GM21717 (cell line): ENCODE measurements around the gene ZNF358.
"Not testable (repeated sequence)": the region's sequence is repeated elsewhere in the genome, so short reads cannot be mapped to it uniquely, and the experiment has no call there.

Experiments
- ATAC-seq: cut with Tn5 transposase; IDR thresholded peaks from one replicate; pipeline ENCODE4 v1.9.1; 2021; ENCODE audit warnings: mild to moderate bottlenecking, moderate library complexity; ENCODE audit not compliant: unreplicated experiment

The ZNF358 gene

GRCh38 chr19:7535047-7535997 is 19.4 kb downstream of the ZNF358 start, which contains the start of gene PNPLA6:
PNPLA6 (plus strand) TSS chr19:7535717; CDS start chr19:7535789, 72 bp downstream.
- peak; percentile 52 for ATAC-seq

GRCh38 chr19:7535998-7536695 is 20.2 kb downstream of the ZNF358 start:
- peak; percentile 10 for ATAC-seq

- not testable (repeated sequence) for ATAC-seq
Measured at GRCh38 chr19:7538990-7539389, 23.1 kb downstream of the ZNF358 start.

GRCh38 chr19:7539827-7540425 is 24.0 kb downstream of the ZNF358 start:
- ATAC-seq = no peak

- ATAC-seq = no peak
Measured at GRCh38 chr19:7540761-7541474, 25.0 kb downstream of the ZNF358 start.

GRCh38 chr19:7541475-7541824 is 25.5 kb downstream of the ZNF358 start:
- no peak for ATAC-seq

- no peak for ATAC-seq
Measured at GRCh38 chr19:7541828-7542443, 26.0 kb downstream of the ZNF358 start.

GRCh38 chr19:7542556-7543348 is 26.8 kb downstream of the ZNF358 start:
- no peak for ATAC-seq

GRCh38 chr19:7544626-7545025 is 28.7 kb downstream of the ZNF358 start:
- no peak for ATAC-seq

GRCh38 chr19:7545300-7545699 is 29.4 kb downstream of the ZNF358 start:
- no peak for ATAC-seq

- no peak for ATAC-seq
Measured at GRCh38 chr19:7545904-7546303, 30.0 kb downstream of the ZNF358 start.

- no peak for ATAC-seq
Measured at GRCh38 chr19:7547159-7547558, 31.3 kb downstream of the ZNF358 start.

- ATAC-seq = no peak
Measured at GRCh38 chr19:7549429-7550148, 33.7 kb downstream of the ZNF358 start.

GRCh38 chr19:7550169-7550770 is 34.4 kb downstream of the ZNF358 start:
- ATAC-seq = no peak

GRCh38 chr19:7550987-7551761 is 35.3 kb downstream of the ZNF358 start:
- ATAC-seq = no peak

- no peak for ATAC-seq
Measured at GRCh38 chr19:7552781-7553180, 36.9 kb downstream of the ZNF358 start.

- no peak for ATAC-seq
Measured at GRCh38 chr19:7554565-7554964, 38.7 kb downstream of the ZNF358 start.
